A549 treated with AZD9567 at 1 μM for 4 hours (cell line): Measurements from ENCODE around the gene PCP2. TPM values are rescaled to one million over a fixed set of nuclear protein-coding genes. Genes with fewer than 3 reads are reported as not detected.

Experiments
- total RNA-seq: library from RNA; stranded (reverse); fragments of 200-300 nt; extraction: Qiagen RNA extraction; gene quantifications from 5 replicates; pipeline ENCODE4 v1.2.3, GENCODE V29; 2022; ENCODE audit not compliant: insufficient read depth

The PCP2 gene
- total RNA-seq: not detected in 5 replicates

DNA sequence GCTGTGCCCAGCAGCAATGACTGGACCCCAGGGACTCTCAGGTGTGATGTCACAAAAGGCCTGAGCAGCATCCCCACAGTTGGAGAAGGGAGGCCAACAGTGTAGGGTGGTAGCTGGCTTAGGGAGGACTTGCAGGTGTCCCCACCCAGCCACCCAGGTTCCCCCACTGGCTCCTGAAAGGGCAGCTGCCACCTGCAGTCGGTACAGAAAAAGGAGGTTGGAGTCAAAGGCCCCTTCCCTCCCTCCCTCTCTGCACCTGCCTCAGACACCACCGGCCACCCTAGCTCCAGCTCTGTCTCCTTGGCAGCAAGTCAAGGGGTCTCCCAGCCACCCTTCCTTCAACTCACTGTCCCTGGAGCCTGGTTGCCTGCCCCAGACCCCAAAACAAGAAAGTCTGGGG lies at the start of gene PCP2:
Gene PCP2 (minus strand): TSS at position 22 of the 400 bp plus-strand sequence. CDS start 262 bp downstream, outside the sequence.

GRCh38 chr19:7680606-7681339 lies 47.3 kb upstream of the PCP2 start, which contains the start of gene TRAPPC5:
TRAPPC5 (plus strand) TSS chr19:7680833; CDS start chr19:7682254, 1,421 bp downstream.

DNA sequence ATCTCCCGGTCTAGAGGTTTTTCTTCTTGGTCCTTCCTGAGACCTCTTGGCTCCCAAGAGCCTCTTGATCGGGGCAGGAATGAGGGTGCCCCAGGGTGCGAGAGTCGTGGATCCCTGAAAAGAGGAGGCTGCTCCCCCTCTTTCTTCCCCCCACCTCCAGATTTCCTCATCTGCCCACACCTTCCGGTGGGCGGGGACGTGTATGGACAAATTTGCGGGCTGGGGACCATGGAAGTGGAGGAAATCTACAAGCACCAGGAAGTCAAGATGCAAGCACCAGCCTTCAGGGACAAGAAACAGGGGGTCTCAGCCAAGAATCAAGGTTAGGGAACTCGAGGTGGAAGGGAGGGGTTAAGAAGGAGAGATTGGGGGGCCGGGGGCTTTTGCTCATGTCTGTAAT lies 43.3 kb upstream of the PCP2 start, which contains the start of gene MCEMP1:
Gene MCEMP1 (plus strand): TSS at position 237 of the 400 bp plus-strand sequence. CDS start 31 bp downstream, at position 268.

DNA sequence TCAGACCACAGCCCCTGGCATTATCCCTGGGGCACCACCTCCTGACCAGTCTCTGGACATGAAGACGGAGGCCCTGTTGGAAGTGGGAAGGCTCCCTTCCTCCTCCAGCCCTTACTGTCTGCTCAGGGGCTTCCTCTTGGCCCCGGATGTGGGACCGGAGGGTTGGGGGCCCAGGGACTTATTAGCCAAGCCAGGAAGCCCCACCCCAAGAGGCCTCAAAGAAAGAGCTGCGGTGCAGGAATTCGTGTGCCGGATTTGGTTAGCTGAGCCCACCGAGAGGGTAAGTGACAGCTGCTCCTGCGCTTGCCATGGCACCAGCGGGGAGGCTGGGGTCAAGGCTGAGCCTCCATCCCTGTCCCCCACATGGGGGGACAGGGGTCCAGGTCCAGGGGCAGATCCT lies 35.3 kb upstream of the PCP2 start, which contains the start of gene RETN:
Gene RETN (plus strand): TSS at position 208 of the 400 bp plus-strand sequence. CDS start 278 bp downstream, outside the sequence.

GRCh38 chr19:7636691-7637373 lies 3.3 kb upstream of the PCP2 start, which contains the start of gene STXBP2:
STXBP2 (plus strand) TSS chr19:7637110; CDS start chr19:7637150, 40 bp downstream.

DNA sequence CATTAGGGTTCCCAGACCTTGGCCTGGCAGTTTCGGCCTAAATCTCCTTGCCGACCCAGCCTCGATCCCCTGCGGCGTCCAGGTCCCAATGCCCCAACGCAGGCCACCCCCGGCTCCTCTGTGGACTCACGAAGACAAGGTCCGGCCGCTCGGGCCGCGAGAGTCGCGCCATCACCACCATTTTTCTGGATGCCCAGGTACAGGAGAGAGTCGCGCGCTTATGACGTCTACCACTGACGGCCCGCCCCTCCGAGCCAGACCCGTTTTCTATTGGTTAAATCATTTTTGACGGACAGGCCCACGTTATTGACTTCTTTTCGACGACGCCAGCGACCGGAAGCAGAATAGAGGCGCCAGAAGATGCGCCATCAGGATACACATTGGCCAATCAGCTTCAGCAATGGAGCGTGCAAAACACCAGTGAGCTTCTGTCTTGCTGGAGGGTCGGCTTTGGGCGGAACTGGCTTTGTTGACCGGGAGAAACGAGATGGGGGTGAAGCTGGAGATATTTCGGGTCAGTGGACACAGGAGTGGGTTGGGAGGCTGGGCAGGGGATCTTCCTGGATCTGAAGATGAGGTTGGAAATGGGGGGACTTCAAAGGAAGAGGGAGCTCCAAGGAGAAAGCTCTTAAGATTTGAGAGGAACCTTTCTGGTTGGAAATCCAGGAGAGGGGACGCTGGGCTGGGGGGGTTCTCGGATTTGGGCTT lies 4.0 kb downstream of the PCP2 start, which contains the start of the genes PET100 and XAB2:
Gene PET100 (plus strand): TSS at position 447 of the 708 bp plus-strand sequence. CDS start 41 bp downstream, at position 488.
Gene XAB2 (minus strand): TSS at position 199 of the 708 bp plus-strand sequence. CDS start 18 bp downstream, at position 181.

GRCh38 chr19:7595466-7596133 lies 37.9 kb downstream of the PCP2 start, which contains the start of gene CAMSAP3:
CAMSAP3 (plus strand) TSS chr19:7595863; CDS start chr19:7596003, 140 bp downstream.

Other genes with a start within 250 kb of the PCP2 start
- 2.2 to 3.0 TPM (median 2.3 TPM) in 5 replicates for gene PEX11G, start 144.7 kb downstream of the PCP2 start, total RNA-seq
- 14.5 to 23.9 TPM (median 15.7 TPM) in 5 replicates for gene ZNF358, start 117.6 kb downstream of the PCP2 start, total RNA-seq
- gene MCOLN1, start 111.1 kb downstream of the PCP2 start, total RNA-seq: 12.1 to 14.0 TPM (median 12.8 TPM) in 5 replicates
- gene PNPLA6, start 98.0 kb downstream of the PCP2 start, total RNA-seq: 28.2 to 35.6 TPM (median 32.1 TPM) in 5 replicates
- gene CAMSAP3, start 37.9 kb downstream of the PCP2 start, total RNA-seq: 3.7 to 5.3 TPM (median 5.1 TPM) in 5 replicates
- 22.4 to 28.1 TPM (median 26.4 TPM) in 5 replicates for gene XAB2, start 4.2 kb downstream of the PCP2 start, total RNA-seq
- gene PET100, start 3.9 kb downstream of the PCP2 start, total RNA-seq: 51.5 to 94.9 TPM (median 56.4 TPM) in 5 replicates
- gene STXBP2, start 3.4 kb upstream of the PCP2 start, total RNA-seq: 31.8 to 47.5 TPM (median 40.8 TPM) in 5 replicates
- gene RETN, start 35.3 kb upstream of the PCP2 start, total RNA-seq: not detected in 5 replicates
- not detected in 5 replicates for gene MCEMP1, start 43.4 kb upstream of the PCP2 start, total RNA-seq
- gene TRAPPC5, start 47.1 kb upstream of the PCP2 start, total RNA-seq: 35.2 to 107 TPM (median 103 TPM) in 5 replicates
- not detected in 5 replicates for gene FCER2, start 68.4 kb upstream of the PCP2 start, total RNA-seq
- gene CLEC4G, start 98.4 kb upstream of the PCP2 start, total RNA-seq: not detected in 5 replicates
- not detected in 5 replicates for gene CD209, start 113.8 kb upstream of the PCP2 start, total RNA-seq
- 0.07 TPM in 1 of 5 replicates, not detected in the others for gene CLEC4M, start 129.5 kb upstream of the PCP2 start, total RNA-seq
- gene EVI5L, start 196.5 kb upstream of the PCP2 start, total RNA-seq: 0.50 to 2.1 TPM (median 1.9 TPM) in 5 replicates
- 0.28 to 0.43 TPM (median 0.42 TPM) in 5 replicates for gene PRR36, start 240.7 kb upstream of the PCP2 start, total RNA-seq